Measurements from ENCODE around the gene CETP. TPM values are rescaled to one million over a fixed set of nuclear protein-coding genes. Genes with fewer than 3 reads are reported as not detected.

CETP gene
- total RNA-seq, 1 donor from 2014 or later: 3.1 TPM

DNA sequence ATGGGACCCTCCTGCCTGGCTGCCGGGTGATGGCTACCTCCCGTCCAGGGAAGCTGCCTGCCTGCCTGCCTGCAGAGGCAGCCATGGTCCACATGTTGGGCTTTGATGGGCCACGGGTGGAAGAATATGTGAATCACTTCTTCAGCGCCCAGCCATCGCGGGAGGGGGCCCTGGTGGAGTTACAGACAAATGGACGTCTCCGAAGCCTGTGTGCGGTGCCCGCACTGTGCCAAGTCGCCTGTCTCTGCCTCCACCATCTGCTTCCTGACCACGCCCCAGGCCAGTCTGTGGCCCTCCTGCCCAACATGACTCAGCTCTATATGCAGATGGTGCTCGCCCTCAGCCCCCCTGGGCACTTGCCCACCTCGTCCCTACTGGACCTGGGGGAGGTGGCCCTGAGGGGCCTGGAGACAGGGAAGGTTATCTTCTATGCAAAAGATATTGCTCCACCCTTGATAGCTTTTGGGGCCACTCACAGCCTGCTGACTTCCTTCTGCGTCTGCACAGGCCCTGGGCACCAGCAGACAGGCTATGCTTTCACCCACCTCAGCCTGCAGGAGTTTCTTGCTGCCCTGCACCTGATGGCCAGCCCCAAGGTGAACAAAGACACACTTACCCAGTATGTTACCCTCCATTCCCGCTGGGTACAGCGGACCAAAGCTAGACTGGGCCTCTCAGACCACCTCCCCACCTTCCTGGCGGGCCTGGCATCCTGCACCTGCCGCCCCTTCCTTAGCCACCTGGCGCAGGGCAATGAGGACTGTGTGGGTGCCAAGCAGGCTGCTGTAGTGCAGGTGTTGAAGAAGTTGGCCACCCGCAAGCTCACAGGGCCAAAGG, 64.4 kb downstream of the CETP start:
- Histone ChIP-seq H3K4me3 (ENCODE audit: low read length in 3 of 3) (no peak overlapping the region), H3K27me3 (ENCODE audit: control insufficient read depth in 3 of 3, insufficient read depth in 3 of 3, low read length in 3 of 3) (no peaks in the 10 kb centered on the region), H3K9ac (ENCODE audit: low read depth in 1 of 3, low read length in 3 of 3) (no peak overlapping the region), H3K4me1 (ENCODE audit: control insufficient read depth in 3 of 3, insufficient read depth in 3 of 3, low read length in 3 of 3) (no peaks in the 10 kb centered on the region), H3K36me3 (ENCODE audit: control insufficient read depth in 3 of 3, insufficient read depth in 3 of 3, low read length in 3 of 3) (peaks cover 4 to 11% (median 4%) of the 10 kb centered on the region in 3 donors), H3K27ac (ENCODE audit: low read depth, low read length) (no peak overlapping the region), H3K9me3 (ENCODE audit: control insufficient read depth in 3 of 3, low read length in 3 of 3) (no peaks in the 10 kb centered on the region)

DNA sequence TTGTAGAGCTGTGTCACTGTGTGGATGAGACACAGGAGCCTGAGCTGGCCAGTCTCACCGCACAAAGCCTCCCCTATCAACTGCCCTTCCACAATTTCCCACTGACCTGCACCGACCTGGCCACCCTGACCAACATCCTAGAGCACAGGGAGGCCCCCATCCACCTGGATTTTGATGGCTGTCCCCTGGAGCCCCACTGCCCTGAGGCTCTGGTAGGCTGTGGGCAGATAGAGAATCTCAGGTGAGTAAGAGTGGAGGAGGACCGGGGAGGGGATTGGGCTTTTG, 65.0 kb downstream of the CETP start:
- H3K36me3 ChIP-seq (ENCODE audit: control insufficient read depth in 3 of 3, insufficient read depth in 3 of 3, low read length in 3 of 3): peaks cover 0 to 6% (median 3%) of the 10 kb centered on the region in 3 donors
- no peaks in the 10 kb centered on the region for H3K4me1 ChIP-seq (ENCODE audit: control insufficient read depth in 3 of 3, insufficient read depth in 3 of 3, low read length in 3 of 3)
- H3K27me3 ChIP-seq (ENCODE audit: control insufficient read depth in 3 of 3, insufficient read depth in 3 of 3, low read length in 3 of 3): peaks cover 0 to 1% (median 0%) of the 10 kb centered on the region in 3 donors
- no peak overlapping the region for H3K4me3 ChIP-seq (ENCODE audit: low read length in 3 of 3)
- no peaks in the 10 kb centered on the region for H3K9me3 ChIP-seq (ENCODE audit: control insufficient read depth in 3 of 3, low read length in 3 of 3)
- H3K9ac ChIP-seq (ENCODE audit: low read depth in 1 of 3, low read length in 3 of 3): no peak overlapping the region
- H3K27ac ChIP-seq (ENCODE audit: low read depth, low read length): no peak overlapping the region

DNA sequence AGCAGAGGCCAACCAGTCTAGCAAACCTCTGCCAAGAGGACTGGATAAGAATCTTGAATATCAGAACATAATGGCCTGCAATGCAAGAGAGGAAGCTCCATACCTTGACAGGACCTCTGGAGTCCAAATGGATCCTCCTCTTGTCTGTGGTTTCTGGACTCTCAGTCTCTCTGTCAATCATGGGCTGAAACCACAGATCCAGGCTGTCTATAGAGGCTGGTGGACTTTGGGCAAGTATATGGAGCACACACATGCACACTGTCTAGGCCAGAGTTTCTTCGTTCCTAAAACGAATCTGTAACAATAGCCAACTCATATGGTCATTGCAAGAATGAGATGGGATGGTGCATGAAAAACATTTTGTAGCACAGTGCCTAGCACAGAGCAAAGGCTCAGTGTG, 65.3 kb downstream of the CETP start:
- Histone ChIP-seq H3K4me3 (ENCODE audit: low read length in 3 of 3) (no peak overlapping the region), H3K9me3 (ENCODE audit: control insufficient read depth in 3 of 3, low read length in 3 of 3) (no peaks in the 10 kb centered on the region), H3K27me3 (ENCODE audit: control insufficient read depth in 3 of 3, insufficient read depth in 3 of 3, low read length in 3 of 3) (peaks cover 0 to 2% (median 0%) of the 10 kb centered on the region in 3 donors), H3K9ac (ENCODE audit: low read depth in 1 of 3, low read length in 3 of 3) (no peak overlapping the region), H3K36me3 (ENCODE audit: control insufficient read depth in 3 of 3, insufficient read depth in 3 of 3, low read length in 3 of 3) (peaks cover 0 to 7% (median 2%) of the 10 kb centered on the region in 3 donors), H3K27ac (ENCODE audit: low read depth, low read length) (no peak overlapping the region), H3K4me1 (ENCODE audit: control insufficient read depth in 3 of 3, insufficient read depth in 3 of 3, low read length in 3 of 3) (no peaks in the 10 kb centered on the region)

DNA sequence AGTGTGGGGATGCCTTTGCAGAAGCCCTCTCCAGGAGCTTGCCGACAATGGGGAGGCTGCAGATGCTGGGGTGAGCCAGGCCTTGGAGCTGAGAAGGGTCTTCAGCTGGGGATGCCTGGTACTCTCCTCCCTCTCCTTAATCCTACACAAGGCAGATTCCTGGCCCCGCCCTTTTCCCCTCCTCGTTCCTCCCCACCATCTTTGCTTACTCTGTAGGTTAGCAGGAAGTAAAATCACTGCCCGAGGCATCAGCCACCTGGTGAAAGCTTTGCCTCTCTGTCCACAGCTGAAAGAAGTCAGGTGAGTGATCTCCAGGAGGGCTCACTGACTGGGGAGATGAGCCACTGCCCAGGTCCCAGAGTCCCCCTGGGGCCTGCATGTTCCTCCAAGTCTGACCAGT, 66.3 kb downstream of the CETP start:
- H3K9me3 ChIP-seq (ENCODE audit: control insufficient read depth in 3 of 3, low read length in 3 of 3): no peaks in the 10 kb centered on the region
- H3K27ac ChIP-seq (ENCODE audit: low read depth, low read length): no peak overlapping the region
- peaks cover 0 to 8% (median 2%) of the 10 kb centered on the region in 3 donors for H3K36me3 ChIP-seq (ENCODE audit: control insufficient read depth in 3 of 3, insufficient read depth in 3 of 3, low read length in 3 of 3)
- no peak overlapping the region for H3K9ac ChIP-seq (ENCODE audit: low read depth in 1 of 3, low read length in 3 of 3)
- H3K4me1 ChIP-seq (ENCODE audit: control insufficient read depth in 3 of 3, insufficient read depth in 3 of 3, low read length in 3 of 3): no peaks in the 10 kb centered on the region
- peaks cover 0 to 2% (median 0%) of the 10 kb centered on the region in 3 donors for H3K27me3 ChIP-seq (ENCODE audit: control insufficient read depth in 3 of 3, insufficient read depth in 3 of 3, low read length in 3 of 3)
- H3K4me3 ChIP-seq (ENCODE audit: low read length in 3 of 3): no peak overlapping the region

DNA sequence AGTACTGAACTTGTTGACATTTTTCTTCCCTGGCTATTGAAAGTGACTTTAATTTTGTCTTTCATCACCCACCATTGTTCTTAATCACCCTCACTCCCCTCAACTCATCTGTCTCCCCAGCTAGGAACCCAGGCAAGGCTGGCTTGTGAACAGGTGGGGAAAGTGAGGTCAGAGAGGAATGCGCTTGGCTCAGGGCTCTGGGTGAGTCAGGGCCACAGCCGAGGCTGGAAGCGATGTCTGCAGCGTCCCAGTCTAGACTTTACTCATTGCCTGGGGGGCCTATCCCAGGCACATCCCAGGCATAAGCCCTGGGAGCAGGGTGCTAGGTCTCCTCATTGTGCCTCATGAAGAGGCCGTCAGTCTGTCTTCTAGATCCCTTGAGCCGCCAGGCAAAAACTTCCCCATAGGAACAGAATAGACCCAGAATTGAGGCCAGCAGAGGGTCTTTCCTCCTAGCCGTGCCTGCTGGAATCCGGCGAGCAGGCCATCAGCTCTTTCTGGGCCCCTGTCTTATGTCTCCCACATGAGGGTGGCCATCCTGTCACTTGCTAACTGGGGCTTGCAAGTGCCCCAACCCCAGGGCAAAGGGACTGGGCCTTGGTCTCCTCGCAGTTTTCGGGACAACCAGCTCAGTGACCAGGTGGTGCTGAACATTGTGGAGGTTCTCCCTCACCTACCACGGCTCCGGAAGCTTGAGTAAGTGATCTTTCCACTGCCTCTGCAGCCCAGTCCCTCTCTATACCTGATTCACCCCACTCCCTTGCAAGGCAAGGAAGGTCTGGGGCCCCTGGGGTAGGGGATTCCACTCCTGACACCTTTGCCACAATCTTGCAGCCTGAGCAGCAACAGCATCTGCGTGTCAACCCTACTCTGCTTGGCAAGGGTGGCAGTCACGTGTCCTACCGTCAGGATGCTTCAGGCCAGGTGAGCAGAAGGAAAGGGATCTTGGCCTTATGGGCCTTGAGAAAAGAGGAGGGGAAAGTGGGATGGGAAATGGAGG, 67.7 kb downstream of the CETP start:
- peaks cover 0 to 10% (median 3%) of the 10 kb centered on the region in 3 donors for H3K36me3 ChIP-seq (ENCODE audit: control insufficient read depth in 3 of 3, insufficient read depth in 3 of 3, low read length in 3 of 3)

DNA sequence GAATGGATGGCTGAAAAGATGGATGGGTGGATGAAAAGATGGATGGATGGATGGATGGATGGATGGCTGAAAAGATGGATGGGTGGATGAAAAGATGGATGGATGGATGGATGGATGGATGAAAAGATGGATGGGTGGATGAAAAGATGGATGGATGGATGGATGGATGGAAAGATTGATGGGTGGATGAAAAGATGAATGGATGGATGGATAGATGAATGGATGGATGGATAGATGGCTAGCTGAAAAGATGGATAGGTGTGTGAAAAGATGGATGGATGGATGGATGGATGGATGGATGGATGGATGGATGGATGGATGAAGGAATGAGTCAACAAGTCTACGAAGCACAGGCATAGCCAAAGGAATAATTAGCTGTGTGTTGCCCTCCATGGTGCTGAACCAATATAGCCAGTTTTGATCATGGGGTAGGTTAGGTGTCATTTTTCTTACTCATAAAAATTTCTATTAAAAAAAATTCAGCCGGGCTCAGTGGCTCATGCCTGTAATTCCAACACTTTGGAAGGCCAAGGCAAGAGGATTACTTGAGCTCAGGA, 68.7 kb downstream of the CETP start:
- no peak overlapping the region for H3K4me3 ChIP-seq (ENCODE audit: low read length in 3 of 3)
- H3K9ac ChIP-seq (ENCODE audit: low read depth in 1 of 3, low read length in 3 of 3): no peak overlapping the region
- peaks cover 4 to 10% (median 4%) of the 10 kb centered on the region in 3 donors for H3K36me3 ChIP-seq (ENCODE audit: control insufficient read depth in 3 of 3, insufficient read depth in 3 of 3, low read length in 3 of 3)
- H3K9me3 ChIP-seq (ENCODE audit: control insufficient read depth in 3 of 3, low read length in 3 of 3): no peaks in the 10 kb centered on the region
- H3K4me1 ChIP-seq (ENCODE audit: control insufficient read depth in 3 of 3, insufficient read depth in 3 of 3, low read length in 3 of 3): no peaks in the 10 kb centered on the region
- peaks cover 0 to 2% (median 0%) of the 10 kb centered on the region in 3 donors for H3K27me3 ChIP-seq (ENCODE audit: control insufficient read depth in 3 of 3, insufficient read depth in 3 of 3, low read length in 3 of 3)
- H3K27ac ChIP-seq (ENCODE audit: low read depth, low read length): no peak overlapping the region

More for the DNA sequence above, 67.7 kb downstream of the CETP start:
- no peak overlapping the region for H3K9ac ChIP-seq (ENCODE audit: low read depth in 1 of 3, low read length in 3 of 3)
- no peaks in the 10 kb centered on the region for H3K4me1 ChIP-seq (ENCODE audit: control insufficient read depth in 3 of 3, insufficient read depth in 3 of 3, low read length in 3 of 3)
- peaks cover 0 to 2% (median 0%) of the 10 kb centered on the region in 3 donors for H3K27me3 ChIP-seq (ENCODE audit: control insufficient read depth in 3 of 3, insufficient read depth in 3 of 3, low read length in 3 of 3)
- H3K9me3 ChIP-seq (ENCODE audit: control insufficient read depth in 3 of 3, low read length in 3 of 3): no peaks in the 10 kb centered on the region
- no peak overlapping the region for H3K27ac ChIP-seq (ENCODE audit: low read depth, low read length)
- H3K4me3 ChIP-seq (ENCODE audit: low read length in 3 of 3): no peak overlapping the region

DNA sequence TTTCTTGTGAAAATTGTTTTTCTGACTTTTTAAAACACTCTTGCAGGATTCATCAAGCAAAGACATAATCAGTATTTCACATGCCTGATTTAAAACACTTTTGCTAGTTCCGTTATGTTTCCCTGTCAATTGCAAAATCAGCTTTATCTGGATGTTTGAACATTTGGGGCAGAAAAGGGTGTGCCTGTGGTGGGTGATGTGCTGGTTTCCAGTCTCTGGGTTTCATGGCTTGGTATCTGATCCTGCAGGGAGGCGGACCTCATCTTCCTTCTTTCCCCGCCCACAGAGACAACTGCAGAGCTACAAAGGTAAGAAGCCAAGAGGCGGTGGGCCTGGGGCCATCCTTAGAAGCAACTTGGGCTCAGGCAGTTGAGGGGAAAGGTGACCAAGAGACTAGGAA, 69.4 kb downstream of the CETP start:
- no peak overlapping the region for H3K9ac ChIP-seq (ENCODE audit: low read depth in 1 of 3, low read length in 3 of 3)
- H3K36me3 ChIP-seq (ENCODE audit: control insufficient read depth in 3 of 3, insufficient read depth in 3 of 3, low read length in 3 of 3): peaks cover 4 to 12% (median 4%) of the 10 kb centered on the region in 3 donors
- H3K9me3 ChIP-seq (ENCODE audit: control insufficient read depth in 3 of 3, low read length in 3 of 3): no peaks in the 10 kb centered on the region
- peaks cover 0 to 2% (median 0%) of the 10 kb centered on the region in 3 donors for H3K27me3 ChIP-seq (ENCODE audit: control insufficient read depth in 3 of 3, insufficient read depth in 3 of 3, low read length in 3 of 3)
- no peak overlapping the region for H3K4me3 ChIP-seq (ENCODE audit: low read length in 3 of 3)
- H3K27ac ChIP-seq (ENCODE audit: low read depth, low read length): no peak overlapping the region
- no peaks in the 10 kb centered on the region for H3K4me1 ChIP-seq (ENCODE audit: control insufficient read depth in 3 of 3, insufficient read depth in 3 of 3, low read length in 3 of 3)

DNA sequence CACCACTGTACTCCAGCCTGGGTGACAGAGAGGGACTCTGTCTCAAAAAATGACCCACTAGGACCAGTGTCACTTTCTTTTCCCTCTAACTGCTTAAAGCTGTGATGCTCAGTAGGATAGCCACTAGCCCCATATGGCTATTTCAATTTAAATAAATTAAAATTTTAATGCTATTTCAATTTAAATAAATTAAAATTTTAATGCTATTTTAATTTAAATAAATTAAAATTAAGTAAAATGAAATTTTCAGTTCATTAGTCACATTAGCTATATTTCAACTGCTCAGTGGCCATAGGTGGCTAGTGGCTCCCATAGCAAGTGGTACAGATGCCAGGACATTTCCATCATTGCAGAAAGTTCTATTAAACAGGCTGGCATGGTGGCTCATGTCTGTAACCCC, 70.6 kb downstream of the CETP start:
- Histone ChIP-seq H3K36me3 (ENCODE audit: control insufficient read depth in 3 of 3, insufficient read depth in 3 of 3, low read length in 3 of 3) (peaks cover 4 to 10% (median 7%) of the 10 kb centered on the region in 3 donors), H3K9me3 (ENCODE audit: control insufficient read depth in 3 of 3, low read length in 3 of 3) (no peaks in the 10 kb centered on the region), H3K4me1 (ENCODE audit: control insufficient read depth in 3 of 3, insufficient read depth in 3 of 3, low read length in 3 of 3) (no peaks in the 10 kb centered on the region), H3K27ac (ENCODE audit: low read depth, low read length) (no peak overlapping the region), H3K4me3 (ENCODE audit: low read length in 3 of 3) (no peak overlapping the region), H3K9ac (ENCODE audit: low read depth in 1 of 3, low read length in 3 of 3) (no peak overlapping the region), H3K27me3 (ENCODE audit: control insufficient read depth in 3 of 3, insufficient read depth in 3 of 3, low read length in 3 of 3) (peaks cover 0 to 2% (median 0%) of the 10 kb centered on the region in 3 donors)

DNA sequence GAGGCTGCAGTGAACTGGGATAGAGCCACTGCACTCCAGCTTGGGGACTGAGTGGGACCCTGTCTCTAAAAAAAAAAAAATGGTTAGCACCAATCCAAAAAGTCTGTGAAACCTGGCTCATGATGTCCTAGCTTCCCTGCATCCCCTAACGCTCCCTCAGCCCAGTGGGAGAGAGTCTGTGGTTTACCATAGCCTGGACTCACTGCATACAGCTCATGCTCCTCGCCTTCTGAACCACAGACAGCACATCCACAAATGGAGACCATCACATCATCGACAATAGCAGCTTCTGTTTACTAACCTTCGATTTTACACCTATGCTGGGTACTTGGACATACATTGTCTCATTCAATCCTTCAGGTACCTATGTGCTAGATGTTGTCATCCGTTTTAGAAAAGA, 71.2 kb downstream of the CETP start:
- Histone ChIP-seq H3K4me3 (ENCODE audit: low read length in 3 of 3) (no peak overlapping the region), H3K27me3 (ENCODE audit: control insufficient read depth in 3 of 3, insufficient read depth in 3 of 3, low read length in 3 of 3) (peaks cover 0 to 2% (median 0%) of the 10 kb centered on the region in 3 donors), H3K4me1 (ENCODE audit: control insufficient read depth in 3 of 3, insufficient read depth in 3 of 3, low read length in 3 of 3) (no peaks in the 10 kb centered on the region), H3K36me3 (ENCODE audit: control insufficient read depth in 3 of 3, insufficient read depth in 3 of 3, low read length in 3 of 3) (peaks cover 4 to 10% (median 8%) of the 10 kb centered on the region in 3 donors), H3K9me3 (ENCODE audit: control insufficient read depth in 3 of 3, low read length in 3 of 3) (no peaks in the 10 kb centered on the region), H3K9ac (ENCODE audit: low read depth in 1 of 3, low read length in 3 of 3) (no peak overlapping the region), H3K27ac (ENCODE audit: low read depth, low read length) (no peak overlapping the region)

All from skeletal muscle tissue (tissue), 4 donors.